IgD-negative memory B cell (primary cell): ENCODE results near the gene ATG5. TPM values are rescaled to one million over a fixed set of nuclear protein-coding genes. Genes with fewer than 3 reads are reported as not detected.
"Not testable (repeated sequence)": the region's sequence is repeated elsewhere in the genome, so short reads cannot be mapped to it uniquely, and the experiment has no call there.

Experiments
- H3K27ac Mint-ChIP-seq, 3 donors: one replicate each; pipeline ENCODE4 v1.8.0; 2020 to 2022; ENCODE audit warnings: mild to moderate bottlenecking in 3 of 3, mixed read lengths in 3 of 3, moderate library complexity in 1 of 3
- H3K27me3 Mint-ChIP-seq: one replicate; pipeline ENCODE4 v1.8.0; 2021; ENCODE audit warnings: mixed read lengths
- H3K36me3 Mint-ChIP-seq: one replicate; pipeline ENCODE4 v1.8.0; 2020; ENCODE audit warnings: mild to moderate bottlenecking, mixed read lengths
- H3K4me1 Mint-ChIP-seq, 3 donors: one replicate each; pipeline ENCODE4 v1.8.0; 2020 to 2022; ENCODE audit warnings: mixed read lengths in 3 of 3, mild to moderate bottlenecking in 1 of 3
- H3K4me3 Mint-ChIP-seq, 4 donors: one replicate each; pipeline ENCODE4 v1.8.0; 2020 to 2022; ENCODE audit warnings: mild to moderate bottlenecking in 4 of 4, mixed read lengths in 4 of 4, moderate library complexity in 3 of 4
- H3K9me3 Mint-ChIP-seq, 3 donors: one replicate each; pipeline ENCODE4 v1.8.0; 2020 to 2021; ENCODE audit warnings: mixed read lengths in 3 of 3, mild to moderate bottlenecking in 1 of 3
- polyA plus RNA-seq: library from polyadenylated mRNA; unstranded; fragments of 300-500 nt; fragmentation: Illumina TruSeq; gene quantifications from one replicate; pipeline ENCODE4 v1.2.3, GENCODE V29; 2021

ATG5 gene
- polyA plus RNA-seq, 1 donor from 2014 or later: 31.4 TPM

DNA sequence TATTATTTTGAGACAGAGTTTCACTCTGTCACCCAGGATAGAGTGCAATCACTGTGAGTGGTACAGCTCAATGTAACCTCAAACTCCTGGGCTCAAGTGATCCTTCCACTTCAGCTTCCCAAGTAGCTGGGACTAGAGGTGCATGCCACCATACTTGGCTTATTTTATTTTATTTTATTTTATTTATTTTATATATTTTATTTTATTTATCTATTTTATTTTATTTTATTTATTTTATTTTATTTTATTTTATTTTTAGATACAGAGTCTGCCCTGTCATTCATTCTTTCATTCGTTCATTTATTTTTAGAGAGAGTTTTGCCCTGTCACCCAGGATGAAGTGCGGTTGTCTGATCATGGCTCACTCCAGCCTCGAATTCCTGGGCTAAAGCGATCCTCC is 35.5 kb downstream of the ATG5 start:
- no peak overlapping the region for H3K4me3 Mint-ChIP-seq
- H3K9me3 Mint-ChIP-seq: no peaks in the 10 kb centered on the region
- H3K27ac Mint-ChIP-seq: no peak overlapping the region
- H3K27me3 Mint-ChIP-seq: no peaks in the 10 kb centered on the region
- peaks cover 11% of the 10 kb centered on the region for H3K36me3 Mint-ChIP-seq
- peaks cover 5 to 13% (median 8%) of the 10 kb centered on the region in 3 donors for H3K4me1 Mint-ChIP-seq

DNA sequence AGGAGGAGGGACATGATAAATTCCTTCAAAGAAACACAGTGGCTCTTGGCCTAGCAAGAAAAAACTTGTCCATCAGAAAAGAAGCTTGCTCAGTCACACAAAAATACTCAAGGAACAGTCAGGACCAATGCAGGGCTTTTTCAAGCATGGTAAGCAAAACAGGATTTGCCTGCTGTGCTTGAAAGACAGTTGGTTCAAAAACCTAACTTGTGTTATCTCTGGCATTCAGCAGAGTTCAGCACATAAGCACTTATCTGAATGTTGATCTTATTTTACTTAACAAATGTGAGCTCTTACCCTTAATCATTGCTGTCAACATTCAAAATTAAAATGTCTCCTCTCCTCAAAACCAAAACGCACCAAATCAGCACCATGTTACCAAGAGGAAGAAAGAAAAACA is 38.3 kb downstream of the ATG5 start:
- Mint-ChIP-seq H3K36me3 (peaks cover 9% of the 10 kb centered on the region), H3K27ac (no peak overlapping the region), H3K4me1 (peaks cover 9 to 15% (median 13%) of the 10 kb centered on the region in 3 donors), H3K9me3 (no peaks in the 10 kb centered on the region), H3K4me3 (no peak overlapping the region), H3K27me3 (no peaks in the 10 kb centered on the region)

DNA sequence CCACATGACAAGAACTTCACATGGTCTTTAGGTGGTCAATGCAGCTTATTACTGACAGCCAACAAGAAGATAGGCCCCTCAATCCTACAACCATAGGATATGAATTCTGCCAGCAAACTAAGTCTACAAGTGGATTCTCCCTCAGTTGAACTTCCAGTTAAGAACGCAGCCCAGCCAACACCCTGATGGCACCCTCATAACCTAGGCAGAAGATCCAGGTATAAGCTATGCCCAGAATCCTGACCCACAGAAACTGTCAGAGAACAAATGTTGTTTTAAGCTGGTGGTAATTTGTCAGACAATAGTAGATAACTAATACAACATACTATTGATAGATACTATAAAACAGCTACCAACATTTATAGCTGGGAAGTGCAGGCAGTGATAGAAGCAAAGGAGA is 38.8 kb downstream of the ATG5 start:
- Mint-ChIP-seq H3K4me3 (no peak overlapping the region), H3K4me1 (peaks cover 9 to 16% (median 15%) of the 10 kb centered on the region in 3 donors), H3K9me3 (no peaks in the 10 kb centered on the region), H3K27me3 (no peaks in the 10 kb centered on the region), H3K27ac (no peak overlapping the region), H3K36me3 (peaks cover 4% of the 10 kb centered on the region)

DNA sequence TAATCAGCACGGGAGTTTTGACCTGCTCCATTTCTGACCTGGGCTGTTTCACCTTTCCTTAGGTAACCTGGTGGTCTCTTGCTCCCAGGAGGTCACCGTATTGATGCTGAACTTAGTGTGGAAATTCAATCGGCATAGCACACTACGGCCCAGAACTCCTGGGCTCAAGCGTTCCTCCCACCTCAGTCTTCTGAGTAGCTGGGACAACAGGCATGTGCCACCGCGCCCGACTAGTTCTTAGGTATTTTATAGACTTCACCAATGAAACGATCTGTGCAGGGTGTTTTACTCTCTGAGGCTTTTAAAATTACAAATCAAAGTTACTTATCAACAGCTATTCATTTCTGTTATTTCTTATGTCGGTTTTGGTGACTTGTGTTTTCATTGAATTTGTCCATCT is 42.1 kb downstream of the ATG5 start:
- Mint-ChIP-seq H3K36me3 (peaks cover 11% of the 10 kb centered on the region), H3K4me3 (no peak overlapping the region), H3K4me1 (peaks cover 9 to 19% (median 16%) of the 10 kb centered on the region in 3 donors), H3K27ac (no peak overlapping the region), H3K27me3 (no peaks in the 10 kb centered on the region), H3K9me3 (no peaks in the 10 kb centered on the region)

DNA sequence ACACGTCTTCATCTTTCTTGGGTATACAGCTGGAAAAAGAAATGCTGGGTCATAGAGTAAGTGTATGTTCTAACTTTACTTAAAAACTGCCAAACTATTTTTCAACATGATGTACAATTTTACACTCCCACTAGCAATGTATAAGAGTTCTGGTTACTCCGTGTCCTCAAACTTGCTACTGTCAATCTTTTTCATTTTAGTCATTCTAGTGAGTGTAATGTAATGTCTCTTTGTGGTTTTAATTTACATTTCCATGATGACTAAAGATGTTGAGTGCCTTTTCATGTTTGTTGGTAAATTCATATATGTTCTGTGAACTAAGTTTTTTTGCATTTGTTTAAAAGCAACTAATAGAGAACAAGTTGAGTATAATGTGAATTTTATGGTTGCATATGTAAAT is 43.9 kb downstream of the ATG5 start:
- Mint-ChIP-seq H3K36me3 (peaks cover 11% of the 10 kb centered on the region), H3K4me3 (no peak overlapping the region), H3K27ac (peak overlapping the region in 1 of 3 donors; percentile 77), H3K27me3 (no peaks in the 10 kb centered on the region), H3K4me1 (peaks cover 9 to 19% (median 15%) of the 10 kb centered on the region in 3 donors), H3K9me3 (no peaks in the 10 kb centered on the region)

DNA sequence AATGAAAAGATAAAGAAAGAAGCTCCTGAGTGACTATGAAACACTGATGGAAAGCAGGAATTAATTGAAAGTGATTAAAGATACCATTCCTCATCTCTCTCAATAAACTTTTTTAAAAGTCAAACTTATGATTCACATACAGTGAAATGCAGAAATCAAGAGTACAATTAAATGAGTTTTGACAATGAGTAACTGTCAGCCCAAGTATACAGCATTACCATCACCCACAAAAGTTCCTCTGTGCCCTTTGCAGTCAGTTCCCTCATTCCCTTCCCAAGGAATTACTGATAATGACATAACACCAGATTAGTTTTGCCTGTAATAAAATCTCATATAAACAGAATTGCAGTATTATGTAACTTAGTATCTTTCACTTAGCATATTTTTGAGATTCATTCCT is 44.5 kb downstream of the ATG5 start:
- no peaks in the 10 kb centered on the region for H3K9me3 Mint-ChIP-seq
- peaks cover 11% of the 10 kb centered on the region for H3K36me3 Mint-ChIP-seq
- peak overlapping the region in 1 of 3 donors; percentile 77 for H3K27ac Mint-ChIP-seq
- H3K4me1 Mint-ChIP-seq: peaks cover 9 to 19% (median 18%) of the 10 kb centered on the region in 3 donors
- H3K4me3 Mint-ChIP-seq: no peak overlapping the region
- H3K27me3 Mint-ChIP-seq: no peaks in the 10 kb centered on the region

DNA sequence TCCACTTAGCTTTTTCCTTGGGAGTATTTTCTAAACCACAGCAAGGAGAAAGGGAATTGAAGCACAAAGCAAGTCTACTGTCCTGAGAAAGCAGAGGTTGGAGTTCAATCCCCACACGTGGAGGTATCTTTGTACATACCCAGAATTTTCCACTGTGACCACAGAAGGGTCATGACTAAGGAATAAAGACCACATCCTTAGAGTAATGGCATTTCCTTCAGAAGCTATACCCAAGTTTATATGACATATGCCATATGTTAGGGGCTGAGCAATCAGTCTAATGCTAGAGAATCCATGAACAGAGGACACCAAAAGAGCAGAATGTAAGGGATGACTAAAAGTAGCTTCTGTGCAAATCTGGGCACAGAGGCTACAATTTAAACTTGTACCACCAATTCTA is 46.4 kb downstream of the ATG5 start:
- Mint-ChIP-seq H3K9me3 (no peaks in the 10 kb centered on the region), H3K4me1 (peaks cover 4 to 18% (median 18%) of the 10 kb centered on the region in 3 donors), H3K27ac (no peak overlapping the region), H3K4me3 (no peak overlapping the region), H3K27me3 (no peaks in the 10 kb centered on the region), H3K36me3 (peaks cover 8% of the 10 kb centered on the region)

DNA sequence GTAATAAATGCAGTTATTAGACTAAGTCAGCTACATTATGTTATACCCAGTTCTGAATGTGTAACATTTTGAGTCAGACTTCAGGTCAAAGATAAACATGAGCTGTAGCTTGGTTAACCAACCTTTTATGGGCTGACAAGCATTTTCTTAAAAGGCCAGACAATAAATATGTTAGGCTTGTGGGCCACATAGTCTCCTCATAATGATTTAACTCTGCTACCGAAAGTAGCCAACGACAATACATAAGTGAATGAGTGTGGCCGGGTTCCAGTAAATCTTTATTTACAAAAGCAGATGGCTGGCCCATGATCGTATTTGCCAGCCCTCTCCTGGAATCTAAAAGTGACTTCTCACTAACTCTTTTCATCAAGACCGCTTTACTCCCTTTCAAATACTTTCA is 49.9 kb downstream of the ATG5 start:
- H3K27me3 Mint-ChIP-seq: no peaks in the 10 kb centered on the region

DNA sequence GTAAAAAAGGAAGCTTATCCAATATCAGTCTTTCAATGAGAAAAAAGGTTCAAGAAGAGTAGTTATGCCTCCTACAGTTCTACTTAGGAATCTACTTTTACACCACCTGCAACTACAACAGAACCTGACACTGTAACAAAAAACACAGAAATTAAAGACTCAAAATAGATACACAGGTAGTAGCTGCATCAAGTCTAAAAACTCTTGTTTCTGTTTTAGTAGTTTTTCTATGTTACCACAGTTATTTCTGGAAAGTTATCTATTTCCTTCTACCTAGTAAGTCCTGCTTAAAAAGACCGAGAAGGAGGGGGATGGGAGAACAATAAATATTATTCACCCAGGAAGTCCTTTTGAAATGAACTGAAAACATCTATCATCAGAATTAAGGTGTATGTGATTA is 52.5 kb downstream of the ATG5 start:
- no peaks in the 10 kb centered on the region for H3K9me3 Mint-ChIP-seq
- H3K4me1 Mint-ChIP-seq: peaks cover 11 to 25% (median 15%) of the 10 kb centered on the region in 3 donors
- no peaks in the 10 kb centered on the region for H3K27me3 Mint-ChIP-seq
- H3K27ac Mint-ChIP-seq: no peak overlapping the region
- H3K36me3 Mint-ChIP-seq: peaks cover 2% of the 10 kb centered on the region
- H3K4me3 Mint-ChIP-seq: no peak overlapping the region

More for the DNA sequence above, 49.9 kb downstream of the ATG5 start:
- Mint-ChIP-seq H3K9me3 (no peaks in the 10 kb centered on the region), H3K36me3 (peaks cover 8% of the 10 kb centered on the region), H3K4me3 (no peak overlapping the region), H3K27ac (no peak overlapping the region), H3K4me1 (peaks cover 11 to 27% (median 17%) of the 10 kb centered on the region in 3 donors)

DNA sequence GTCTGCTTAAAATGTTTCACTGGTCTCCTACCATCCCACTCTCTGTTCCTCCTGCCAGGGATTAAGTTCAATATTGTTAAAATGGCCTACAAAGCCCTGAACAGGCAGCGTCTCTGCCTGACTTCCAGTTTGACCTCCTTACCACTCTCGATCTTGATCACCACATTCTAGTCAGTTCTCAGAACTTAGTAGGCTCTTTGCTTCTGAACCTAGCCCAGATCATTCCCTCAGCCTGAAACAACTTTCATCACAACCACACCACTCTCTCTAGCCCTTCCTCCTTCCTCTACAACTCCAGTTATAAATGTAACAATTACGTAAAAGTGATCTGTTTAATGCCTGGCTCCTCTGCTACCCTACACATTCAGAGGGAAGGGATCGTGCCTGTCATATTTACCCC is 53.3 kb downstream of the ATG5 start:
- H3K9me3 Mint-ChIP-seq: peaks cover 0 to 4% (median 0%) of the 10 kb centered on the region in 3 donors

DNA sequence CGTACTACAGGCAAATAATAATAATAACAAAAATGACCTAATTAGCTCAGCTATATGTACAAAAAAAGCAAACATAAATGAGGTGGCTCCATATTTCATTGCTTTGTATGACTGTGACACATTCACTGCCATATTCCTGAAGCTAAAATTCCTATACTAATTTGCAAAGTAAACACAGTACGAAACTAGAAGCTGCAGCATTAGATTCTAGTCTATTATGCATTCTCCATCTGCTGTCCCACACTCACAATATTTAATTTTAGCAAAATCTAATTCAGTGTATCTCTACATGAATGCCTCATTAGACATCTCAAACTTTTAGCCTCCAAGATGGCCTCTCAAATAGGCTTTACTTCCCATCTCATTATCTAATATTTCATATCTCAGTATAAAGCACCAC is 55.1 kb downstream of the ATG5 start:
- H3K36me3 Mint-ChIP-seq: peaks cover 7% of the 10 kb centered on the region
- peaks cover 13 to 32% (median 15%) of the 10 kb centered on the region in 3 donors for H3K4me1 Mint-ChIP-seq
- no peaks in the 10 kb centered on the region for H3K27me3 Mint-ChIP-seq
- H3K9me3 Mint-ChIP-seq: peaks cover 6 to 10% (median 8%) of the 10 kb centered on the region in 3 donors
- no peak overlapping the region for H3K27ac Mint-ChIP-seq
- H3K4me3 Mint-ChIP-seq: no peak overlapping the region

More for the DNA sequence above, 53.3 kb downstream of the ATG5 start:
- Mint-ChIP-seq H3K4me3 (no peak overlapping the region), H3K4me1 (peaks cover 11 to 28% (median 17%) of the 10 kb centered on the region in 3 donors), H3K27me3 (no peaks in the 10 kb centered on the region), H3K27ac (no peak overlapping the region), H3K36me3 (peaks cover 2% of the 10 kb centered on the region)

DNA sequence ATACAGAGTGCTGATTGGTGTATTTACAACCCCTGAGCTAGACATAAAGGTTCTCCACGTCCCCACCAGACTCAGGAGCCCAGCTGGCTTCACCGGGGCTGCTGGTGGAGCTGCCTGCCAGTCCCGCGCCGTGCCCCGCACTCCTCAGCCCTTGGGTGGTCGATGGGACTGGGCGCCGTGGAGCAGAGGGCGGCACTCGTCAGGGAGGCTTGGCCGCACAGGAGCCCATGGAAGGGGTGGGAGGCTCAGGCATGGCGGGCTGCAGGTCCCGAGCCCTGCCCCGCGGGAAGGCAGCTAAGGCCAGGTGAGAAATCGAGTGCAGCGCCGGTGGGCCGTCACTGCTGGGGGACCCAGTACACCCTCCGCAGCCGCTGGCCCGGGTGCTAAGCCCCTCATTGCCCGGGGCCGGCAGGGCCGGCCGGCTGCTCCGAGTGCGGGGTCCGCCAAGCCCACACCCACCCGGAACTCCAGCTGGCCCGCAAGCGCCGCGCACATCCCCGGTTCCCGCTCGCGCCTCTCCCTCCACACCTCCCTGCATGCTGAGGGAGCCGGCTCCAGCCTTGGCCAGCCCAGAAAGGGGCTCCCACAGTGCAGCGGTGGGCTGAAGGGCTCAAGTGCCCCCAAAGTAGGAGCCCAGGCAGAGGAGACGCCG is 56.2 kb downstream of the ATG5 start:
- H3K27me3 Mint-ChIP-seq, H3K27ac Mint-ChIP-seq, H3K4me3 Mint-ChIP-seq: not testable (repeated sequence)
- Mint-ChIP-seq H3K36me3 (peaks cover 13% of the 10 kb centered on the region), H3K9me3 (peaks cover 7 to 17% (median 11%) of the 10 kb centered on the region in 3 donors), H3K4me1 (peaks cover 11 to 30% (median 14%) of the 10 kb centered on the region in 3 donors)

DNA sequence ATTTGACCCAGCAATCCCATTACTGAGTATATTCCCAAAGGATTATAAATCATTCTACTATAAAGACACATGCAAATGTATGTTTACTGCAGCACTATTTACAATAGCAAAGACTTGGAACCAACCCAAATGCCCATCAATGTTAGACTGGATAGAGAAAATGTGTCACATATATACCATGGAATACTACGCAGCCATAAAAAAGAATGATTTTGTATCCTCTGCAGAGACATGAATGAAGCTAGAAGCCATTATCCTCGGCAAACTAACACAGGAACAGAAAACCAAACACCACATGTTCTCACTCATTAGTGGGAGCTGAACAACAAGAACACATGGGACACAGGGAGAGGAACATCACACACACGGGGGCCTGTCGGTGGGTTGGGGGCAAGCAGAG is 57.1 kb downstream of the ATG5 start:
- peaks cover 10 to 28% (median 13%) of the 10 kb centered on the region in 3 donors for H3K4me1 Mint-ChIP-seq
- not testable (repeated sequence) for H3K27me3 Mint-ChIP-seq, H3K27ac Mint-ChIP-seq
- H3K9me3 Mint-ChIP-seq: peaks cover 7 to 18% (median 11%) of the 10 kb centered on the region in 3 donors
- H3K4me3 Mint-ChIP-seq: peak overlapping the region in 1 of 4 donors; percentile 25
- H3K36me3 Mint-ChIP-seq: peaks cover 17% of the 10 kb centered on the region

DNA sequence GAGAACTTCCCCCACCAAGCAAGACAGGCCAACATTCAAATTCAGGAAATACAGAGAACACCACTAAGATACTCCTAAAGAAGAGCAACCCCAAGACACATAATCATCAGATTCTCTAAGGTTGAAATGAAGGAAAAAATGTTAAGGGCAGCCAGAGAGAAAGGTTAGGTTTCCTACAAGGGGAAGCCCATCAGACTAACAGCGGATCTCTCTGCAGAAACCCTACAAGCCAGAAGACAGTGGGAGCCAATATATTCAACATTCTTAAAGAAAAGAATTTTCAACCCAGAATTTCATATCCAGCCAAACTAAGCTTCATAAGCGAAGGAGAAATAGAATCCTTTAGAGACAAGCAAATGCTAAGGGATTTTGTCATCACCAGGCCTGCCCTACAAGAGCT is 61.1 kb downstream of the ATG5 start:
- H3K4me1 Mint-ChIP-seq: peaks cover 6 to 32% (median 6%) of the 10 kb centered on the region in 3 donors
- H3K4me3 Mint-ChIP-seq: not testable (repeated sequence)

DNA sequence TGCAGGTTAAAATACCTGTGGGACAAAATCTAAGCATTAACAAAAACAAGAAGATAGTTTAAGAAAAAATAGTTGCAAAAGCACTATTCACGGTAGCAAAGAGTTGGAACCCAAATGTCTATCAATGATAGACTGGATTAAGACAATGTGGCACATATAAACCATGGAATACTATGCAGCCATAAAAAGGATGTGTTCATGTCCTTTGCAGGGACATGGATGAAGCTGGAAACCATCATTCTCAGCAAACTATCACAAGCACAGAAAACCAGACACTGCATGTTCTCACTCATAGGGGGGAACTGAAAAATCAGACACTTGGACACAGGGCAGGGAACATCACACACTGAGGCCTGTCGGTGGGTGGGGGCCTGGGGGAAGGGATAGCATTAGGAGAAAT is 65.8 kb downstream of the ATG5 start:
- not testable (repeated sequence) for H3K9me3 Mint-ChIP-seq, H3K4me3 Mint-ChIP-seq, H3K27me3 Mint-ChIP-seq, H3K27ac Mint-ChIP-seq
- H3K36me3 Mint-ChIP-seq: peaks cover 13% of the 10 kb centered on the region
- peaks cover 0 to 18% (median 9%) of the 10 kb centered on the region in 3 donors for H3K4me1 Mint-ChIP-seq

More for the DNA sequence above, 61.1 kb downstream of the ATG5 start:
- H3K9me3 Mint-ChIP-seq: peaks cover 7 to 18% (median 11%) of the 10 kb centered on the region in 3 donors
- H3K27me3 Mint-ChIP-seq, H3K27ac Mint-ChIP-seq: not testable (repeated sequence)
- H3K36me3 Mint-ChIP-seq: peaks cover 23% of the 10 kb centered on the region

DNA sequence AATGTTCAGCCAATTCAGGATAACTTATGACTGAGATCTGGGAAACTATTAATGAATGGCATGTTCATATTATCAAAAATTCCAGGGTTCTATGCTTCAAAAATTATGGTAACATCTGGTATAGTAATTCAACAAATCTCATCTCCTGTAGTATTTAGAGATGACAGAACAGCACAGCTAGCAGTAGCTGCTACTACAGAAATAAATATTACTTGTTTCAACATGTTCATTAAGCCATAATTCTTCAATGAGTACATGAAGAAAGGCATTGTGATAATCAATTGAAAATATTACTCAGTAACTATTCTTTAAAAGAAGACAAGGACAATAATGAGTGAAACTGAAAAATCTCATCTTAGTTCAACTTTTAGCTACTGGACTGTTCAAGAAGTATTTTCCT is 66.8 kb downstream of the ATG5 start:
- H3K27ac Mint-ChIP-seq: no peak overlapping the region
- H3K4me3 Mint-ChIP-seq: no peak overlapping the region
- no peaks in the 10 kb centered on the region for H3K27me3 Mint-ChIP-seq
- peaks cover 8% of the 10 kb centered on the region for H3K36me3 Mint-ChIP-seq
- H3K9me3 Mint-ChIP-seq: no peaks in the 10 kb centered on the region
- H3K4me1 Mint-ChIP-seq: peaks cover 0 to 24% (median 14%) of the 10 kb centered on the region in 3 donors
